GM12878 (cell line): ENCODE measurements around the gene A2ML1.

Experiments used
- ATF7 ChIP-seq: fragments of 450-650 bp; IDR thresholded peaks from 2 replicates; pipeline ENCODE4 v1.6.1; 2016; ENCODE audit warnings: low read depth, mild to moderate bottlenecking
- BCL3 ChIP-seq: IDR thresholded peaks from 2 replicates; pipeline ENCODE4 v1.6.1; 2011; ENCODE audit warnings: borderline replicate concordance, low read depth, mild to moderate bottlenecking, moderate library complexity, low read length; ENCODE audit not compliant: insufficient read depth, poor library complexity, severe bottlenecking
- CREB1 ChIP-seq: IDR thresholded peaks from 2 replicates; pipeline ENCODE4 v1.6.1; 2012; ENCODE audit warnings: low read depth, mild to moderate bottlenecking, inconsistent platforms
- DPF2 ChIP-seq: fragments of 450-650 bp; IDR thresholded peaks from 2 replicates; pipeline ENCODE4 v1.6.1; 2017; ENCODE audit warnings: mild to moderate bottlenecking
- JUND ChIP-seq: IDR thresholded peaks from 2 replicates; pipeline ENCODE4 v1.6.1; 2012; ENCODE audit warnings: low read depth, mild to moderate bottlenecking, low read length, improper control_type of control experiment, moderate library complexity
- POLR2AphosphoS5 ChIP-seq: IDR thresholded peaks from 2 replicates; pipeline ENCODE4 v1.6.1; 2011; ENCODE audit warnings: mild to moderate bottlenecking, low read length, inconsistent platforms
- SP1 ChIP-seq: IDR thresholded peaks from one replicate; pipeline ENCODE4 v1.6.1; 2011; ENCODE audit warnings: low read depth, low read length
- YY1 ChIP-seq: IDR thresholded peaks from 2 replicates; pipeline ENCODE4 v1.6.1; 2011; ENCODE audit warnings: low read depth, mild to moderate bottlenecking, low read length
- ZBTB33 ChIP-seq: fragments of 450-650 bp; IDR thresholded peaks from 2 replicates; pipeline ENCODE4 v1.6.1; 2017; ENCODE audit warnings: mild to moderate bottlenecking
- ZBTB4 ChIP-seq: fragments of 450-650 bp; formaldehyde crosslinking; IDR thresholded peaks from 2 replicates; pipeline ENCODE4 v1.4.0; 2022; ENCODE audit warnings: mild to moderate bottlenecking, moderate library complexity

- TF ChIP-seq SP1 (no peak), ZBTB4 (CRISPR knock-in tag) (no peak), CREB1 (no peak), ZBTB33 (no peak), BCL3 (no peak), DPF2 (no peak), YY1 (no peak), POLR2AphosphoS5 (no peak), ATF7 (no peak), JUND (no peak)
These were observed 27.5 kb downstream of the A2ML1 start for GRCh38 chr12:8849876-8850275.
